HepG2 (cell line): Measurements from ENCODE around the gene SDK2. TPM values are rescaled to one million over a fixed set of nuclear protein-coding genes. Genes with fewer than 3 reads are reported as not detected.

Source experiments
- ATM ChIP-seq: fragments of 450-650 bp; IDR thresholded peaks from 2 replicates; pipeline ENCODE4 v1.7.1; 2017; ENCODE audit warnings: mild to moderate bottlenecking, borderline replicate concordance
- E2F2 ChIP-seq: sonication (generic); formaldehyde crosslinking; IDR thresholded peaks from 2 replicates; pipeline ENCODE4 v1.4.0; 2020; ENCODE audit warnings: missing genetic modification reagents, borderline replicate concordance
- FOXA1 ChIP-seq, 2 experiments: fragments of 450-650 bp in 1 of 2; sonication (generic) in 1 of 2; formaldehyde crosslinking in 1 of 2; IDR thresholded peaks; 2 replicates each; pipeline versions ENCODE4 v1.4.0 to v1.6.1; 2016 to 2020; ENCODE audit warnings: missing genetic modification reagents in 1 of 2
- FOXJ3 ChIP-seq: sonication (generic); formaldehyde crosslinking; IDR thresholded peaks from 2 replicates; pipeline ENCODE4 v1.4.0; 2020; ENCODE audit warnings: missing genetic modification reagents, mild to moderate bottlenecking, borderline replicate concordance
- HOXA5 ChIP-seq: sonication (generic); formaldehyde crosslinking; IDR thresholded peaks from 2 replicates; pipeline ENCODE4 v1.4.0; 2020; ENCODE audit warnings: missing genetic modification reagents
- KDM5B ChIP-seq: sonication (generic); formaldehyde crosslinking; IDR thresholded peaks from 2 replicates; pipeline ENCODE4 v1.4.0; 2020; ENCODE audit warnings: missing genetic modification reagents, mild to moderate bottlenecking, borderline replicate concordance
- MAZ ChIP-seq, 2 experiments: sonication (generic) in 1 of 2; formaldehyde crosslinking in 1 of 2; IDR thresholded peaks; 2 replicates each; pipeline versions ENCODE4 v1.5.0 to v1.6.1; 2012 to 2020; ENCODE audit warnings: low read depth in 2 of 2, mild to moderate bottlenecking in 2 of 2, borderline replicate concordance in 1 of 2, improper control_type of control experiment in 1 of 2, low read length in 1 of 2, missing genetic modification reagents in 1 of 2, moderate library complexity in 1 of 2
- NR1H2 ChIP-seq: sonication (generic); formaldehyde crosslinking; IDR thresholded peaks from 2 replicates; pipeline ENCODE4 v1.8.1; 2022; ENCODE audit warnings: low read depth, missing genetic modification reagents, borderline replicate concordance
- PHF8 ChIP-seq: sonication (generic); formaldehyde crosslinking; IDR thresholded peaks from 2 replicates; pipeline ENCODE4 v1.5.0; 2020; ENCODE audit warnings: missing genetic modification reagents
- RELA ChIP-seq: sonication (generic); formaldehyde crosslinking; IDR thresholded peaks from 2 replicates; pipeline ENCODE4 v1.4.0; 2020; ENCODE audit warnings: missing genetic modification reagents
- SKIL ChIP-seq: sonication (generic); formaldehyde crosslinking; IDR thresholded peaks from 2 replicates; pipeline ENCODE4 v1.8.0; 2022; ENCODE audit warnings: missing genetic modification reagents, mild to moderate bottlenecking, moderate library complexity, borderline replicate concordance
- SMARCC2 ChIP-seq: fragments of 450-650 bp; IDR thresholded peaks from 2 replicates; pipeline ENCODE4 v1.6.1; 2017; ENCODE audit warnings: antibody characterized with exemption, mild to moderate bottlenecking
- SNAPC2 ChIP-seq: sonication (generic); formaldehyde crosslinking; IDR thresholded peaks from 2 replicates; pipeline ENCODE4 v1.8.1; 2022; ENCODE audit warnings: mild to moderate bottlenecking, missing genetic modification reagents
- SP1 ChIP-seq, 2 experiments: fragments of 450-650 bp in 1 of 2; sonication (generic) in 1 of 2; formaldehyde crosslinking in 1 of 2; IDR thresholded peaks; 2 replicates each; pipeline versions ENCODE4 v1.4.0 to v1.6.1; 2016 to 2020; ENCODE audit warnings: missing genetic modification reagents in 1 of 2
- TARDBP ChIP-seq: sonication (generic); formaldehyde crosslinking; IDR thresholded peaks from 2 replicates; pipeline ENCODE4 v1.8.0; 2022; ENCODE audit warnings: mild to moderate bottlenecking, missing genetic modification reagents
- TOE1 ChIP-seq: sonication (generic); formaldehyde crosslinking; IDR thresholded peaks from 2 replicates; pipeline ENCODE4 v1.4.0; 2020; ENCODE audit warnings: mild to moderate bottlenecking, missing genetic modification reagents
- TRIM24 ChIP-seq: sonication (generic); formaldehyde crosslinking; IDR thresholded peaks from 2 replicates; pipeline ENCODE4 v1.8.0; 2022; ENCODE audit warnings: mild to moderate bottlenecking, missing genetic modification reagents
- ZIK1 ChIP-seq: sonication (generic); formaldehyde crosslinking; IDR thresholded peaks from 2 replicates; pipeline ENCODE4 v1.5.0; 2020; ENCODE audit warnings: mild to moderate bottlenecking, low read depth, missing genetic modification reagents, borderline replicate concordance
- ZNF550 ChIP-seq: sonication (generic); formaldehyde crosslinking; IDR thresholded peaks from 2 replicates; pipeline ENCODE4 v1.4.0; 2020; ENCODE audit warnings: mild to moderate bottlenecking, missing genetic modification reagents, borderline replicate concordance
- ZNF792 ChIP-seq: IDR thresholded peaks from 2 replicates; pipeline ENCODE4 v1.6.1; 2016
- ZNF850 ChIP-seq: sonication (generic); formaldehyde crosslinking; conservative IDR thresholded peaks from 2 replicates; pipeline ENCODE4 v1.9.0; 2021; ENCODE audit warnings: mild to moderate bottlenecking, missing genetic modification reagents
- polyA plus RNA-seq, 8 experiments: library from polyadenylated mRNA; depleted of rRNA in 3 of 8; stranded (reverse) in 7 of 8; unstranded in 1 of 8; fragments of >200 nt; fragmentation: Illumina TruSeq in 4 of 8; extraction: Trizol in 4 of 8; gene quantifications; 2 replicates each; pipeline versions ENCODE4 v1.2.1 to v1.2.3, GENCODE V29; 2011 to 2016; ENCODE audit warnings: low read depth in 4 of 8, missing spikeins in 1 of 8, mixed read lengths in 1 of 8; ENCODE audit not compliant: insufficient read depth in 1 of 8
- total RNA-seq, 5 experiments: library from RNA; depleted of rRNA; stranded (reverse); fragments of >200 nt; fragmentation: Illumina TruSeq; extraction: Trizol; gene quantifications; 2 replicates each; pipeline ENCODE4 v1.2.3, GENCODE V29; 2016; ENCODE audit warnings: low read depth in 1 of 5
- TF ChIP-seq, protein P1 (sequence below): sonication (generic); formaldehyde crosslinking; IDR thresholded peaks from 2 replicates; pipeline ENCODE4 v1.5.0; 2020; ENCODE audit warnings: missing genetic modification reagents
- TF ChIP-seq, protein P2 (sequence below): IDR thresholded peaks from 2 replicates; pipeline ENCODE4 v1.6.1; 2016; ENCODE audit warnings: low read depth, borderline replicate concordance

SDK2 gene
- total and polyA plus RNA-seq, 2 of the 13 experiments (the other 11 are each of a cell fraction or from before 2014, with no cell fraction given), result not detected

DNA sequence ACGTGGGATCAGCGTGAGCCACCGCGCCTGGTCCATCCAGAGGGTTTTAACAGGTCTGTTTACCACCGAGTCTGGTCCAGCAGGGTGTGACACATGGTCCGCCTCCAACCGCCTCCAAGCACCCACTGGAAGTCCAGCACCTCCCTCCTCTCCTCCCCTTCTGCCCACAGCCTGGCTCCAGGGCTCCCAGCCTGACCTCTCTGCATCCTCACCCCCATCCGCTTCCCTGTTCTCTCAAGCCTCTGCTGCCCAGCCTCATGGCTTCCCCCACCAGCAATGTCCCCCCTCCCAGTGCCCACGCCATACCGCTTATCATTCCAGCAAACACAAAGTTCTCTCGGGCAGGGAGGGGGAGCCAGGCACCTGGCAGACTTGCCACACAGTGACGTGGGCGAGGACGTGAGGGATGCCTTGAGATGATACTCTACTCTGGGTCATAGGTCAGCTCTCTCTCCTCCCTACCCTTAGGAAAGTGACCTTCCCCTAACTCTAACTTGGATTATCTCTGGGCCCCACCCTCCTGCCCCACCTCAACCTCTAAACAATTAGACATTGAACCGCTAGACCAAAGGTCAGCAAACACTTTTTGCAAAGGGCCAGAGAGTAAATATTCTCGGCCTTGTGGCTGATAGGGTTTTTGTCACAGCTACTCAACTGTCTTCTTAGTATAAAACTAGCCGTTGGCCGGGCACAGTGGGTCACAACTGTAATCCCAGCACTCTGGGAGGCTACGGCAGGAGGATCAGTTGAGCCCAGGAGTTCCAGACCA lies 355.5 kb downstream of the SDK2 start (continued):
- no peak for TF ChIP-seq E2F2 (CRISPR knock-in tag)
- TF ChIP-seq SNAPC2 (CRISPR knock-in tag), result peak; percentile 88
- 0 out of 2 replicates have a peak, but pooled peaks have one; percentile 31 for TF ChIP-seq ZNF550 (CRISPR knock-in tag)
- TF ChIP-seq, protein P1, sequence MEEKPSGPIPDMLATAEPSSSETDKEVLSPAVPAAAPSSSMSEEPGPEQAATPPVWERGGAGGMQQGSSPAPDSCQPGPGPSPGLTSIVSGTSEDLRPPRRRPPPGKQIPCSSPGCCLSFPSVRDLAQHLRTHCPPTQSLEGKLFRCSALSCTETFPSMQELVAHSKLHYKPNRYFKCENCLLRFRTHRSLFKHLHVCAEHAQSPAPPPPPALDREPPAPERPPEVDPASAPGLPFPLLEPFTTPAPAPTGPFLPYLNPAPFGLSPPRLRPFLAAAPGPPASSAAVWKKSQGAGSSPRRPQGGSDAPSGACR, result peak; percentile 28; the same call in 1 of the 2 replicates
- TF ChIP-seq RELA (CRISPR knock-in tag), result no peak
- peak; percentile 93 for TF ChIP-seq SKIL (CRISPR knock-in tag)
- TF ChIP-seq SMARCC2, result no peak
- no peak for TF ChIP-seq ZNF850 (CRISPR knock-in tag)
- no peak for TF ChIP-seq HOXA5
- peak; percentile 74; the same call in 1 of the 2 replicates for TF ChIP-seq TRIM24 (CRISPR knock-in tag)
- no peak for TF ChIP-seq SP1 (IDR thresholded peaks at IDR 0.05)
- TF ChIP-seq SP1 (CRISPR knock-in tag; IDR thresholded peaks at IDR 0.05), result peak; percentile 27; the same call in 1 of the 2 replicates
- no peak for TF ChIP-seq NR1H2 (CRISPR knock-in tag)
- peak; percentile 66; the same call in 1 of the 2 replicates for TF ChIP-seq ZIK1 (CRISPR knock-in tag)
- no peak for TF ChIP-seq FOXA1 (IDR thresholded peaks at IDR 0.05)
- TF ChIP-seq FOXA1 (CRISPR knock-in tag; IDR thresholded peaks at IDR 0.05), result peak; percentile 73
- peak; percentile 99 for TF ChIP-seq TARDBP (CRISPR knock-in tag)
- peak; percentile 76; the same call in 1 of the 2 replicates for TF ChIP-seq KDM5B (CRISPR knock-in tag)
- TF ChIP-seq ATM, result no peak
- TF ChIP-seq PHF8 (CRISPR knock-in tag), result peak; percentile 49
- TF ChIP-seq FOXJ3 (CRISPR knock-in tag), result peak; percentile 83; the same call in 1 of the 2 replicates
- no peak for TF ChIP-seq MAZ (IDR thresholded peaks at IDR 0.05; ENCODE audit: borderline replicate concordance, low read depth, low read length)
- peak; percentile 89 for TF ChIP-seq MAZ (CRISPR knock-in tag; IDR thresholded peaks at IDR 0.05; ENCODE audit: low read depth)
- TF ChIP-seq, protein P2, sequence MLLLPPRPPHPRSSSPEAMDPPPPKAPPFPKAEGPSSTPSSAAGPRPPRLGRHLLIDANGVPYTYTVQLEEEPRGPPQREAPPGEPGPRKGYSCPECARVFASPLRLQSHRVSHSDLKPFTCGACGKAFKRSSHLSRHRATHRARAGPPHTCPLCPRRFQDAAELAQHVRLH (CRISPR knock-in tag), result peak; percentile 83; the same call in 1 of the 2 replicates
- TF ChIP-seq TOE1 (CRISPR knock-in tag), result peak; percentile 93; the same call in 1 of the 2 replicates
- peak; percentile 82; the same call in 1 of the 2 replicates for TF ChIP-seq ZNF792 (CRISPR knock-in tag)
